GM21423 (cell line): ENCODE data around the gene KCNAB1.

Experiments used
- ATAC-seq: cut with Tn5 transposase; IDR thresholded peaks from one replicate; pipeline ENCODE4 v1.9.1; 2021; ENCODE audit warnings: mild to moderate bottlenecking, moderate library complexity; ENCODE audit not compliant: unreplicated experiment

The KCNAB1 gene

DNA sequence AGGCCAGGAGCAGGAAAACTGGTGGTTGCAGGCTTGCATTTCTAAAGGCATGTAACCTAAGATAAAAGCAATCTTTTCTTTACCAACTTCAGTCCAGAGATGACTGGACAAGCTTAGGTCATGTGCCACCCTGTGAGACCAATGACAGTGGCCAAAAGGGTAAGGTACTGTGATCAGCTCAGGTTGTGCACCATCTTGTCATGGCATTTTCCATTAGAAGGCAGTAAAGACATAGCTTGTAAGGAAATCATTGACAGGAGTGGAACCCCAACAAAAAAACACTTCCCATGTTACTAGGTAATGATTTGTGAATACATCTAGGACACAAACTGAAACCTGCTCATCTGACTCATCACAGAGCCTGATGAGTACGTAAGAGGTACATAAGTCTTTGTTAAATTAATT, 399.4 kb downstream of the KCNAB1 start:
- peak; percentile 79 for ATAC-seq

DNA sequence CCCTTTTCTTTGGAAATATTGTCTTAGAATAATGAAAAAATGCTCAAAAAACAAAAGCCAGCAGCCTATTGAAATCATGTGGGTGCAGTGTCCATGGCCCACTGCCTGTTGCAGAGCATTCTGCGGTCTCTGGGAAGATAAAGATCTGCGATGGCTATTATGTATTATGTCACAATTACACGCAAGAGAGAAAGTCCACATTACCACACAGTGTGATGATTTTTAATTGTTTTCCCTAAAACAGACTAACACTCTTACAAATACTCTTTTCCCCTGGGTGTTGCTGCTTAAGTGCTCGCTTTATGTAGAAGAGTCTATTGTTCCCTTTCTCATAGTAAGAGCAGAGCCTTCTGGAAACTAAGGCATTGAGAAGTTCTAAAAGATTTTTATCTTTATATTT, 402.3 kb downstream of the KCNAB1 start:
- no peak for ATAC-seq

DNA sequence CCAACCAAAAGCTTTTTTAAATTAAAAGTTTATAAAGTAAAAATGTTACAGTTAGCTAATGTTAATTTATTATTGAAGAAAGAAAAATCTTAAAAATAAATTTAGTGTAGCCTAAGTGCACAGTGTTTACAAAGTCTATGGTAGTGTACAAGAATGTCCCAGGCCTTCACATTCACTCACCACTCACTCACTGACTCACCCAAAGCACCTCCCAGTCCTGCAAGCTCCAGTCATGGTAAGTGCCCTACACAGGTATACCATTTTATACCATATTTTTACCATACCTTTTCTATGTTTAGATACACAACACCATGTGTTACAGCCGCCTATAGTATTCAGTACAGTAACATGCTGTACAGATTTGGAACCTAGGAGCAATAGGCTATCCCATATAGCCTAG, 405.4 kb downstream of the KCNAB1 start:
- ATAC-seq, result no peak

- ATAC-seq, result no peak
These were observed 406.7 kb downstream of the KCNAB1 start for GRCh38 chr3:156527060-156527459.

DNA sequence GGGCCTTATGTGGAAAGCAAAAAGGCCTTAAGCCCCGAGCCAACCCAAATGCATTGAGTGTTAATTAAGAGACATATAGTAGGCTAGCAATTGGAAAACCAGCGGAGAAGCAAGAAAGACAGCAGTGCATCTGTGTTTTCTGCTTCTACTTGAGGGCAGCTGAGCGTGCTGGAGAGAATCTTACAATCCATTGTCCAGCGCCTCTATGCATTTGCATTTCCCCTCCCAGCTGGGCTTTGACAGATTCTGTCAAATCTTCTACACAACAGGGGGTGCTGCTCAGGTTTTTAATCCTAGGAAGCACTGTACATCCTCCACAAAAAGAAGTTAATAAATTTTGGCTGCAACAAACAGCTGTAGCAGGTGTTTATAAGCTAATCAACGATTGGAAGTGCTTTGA, 410.6 kb downstream of the KCNAB1 start:
- ATAC-seq, result no peak

- ATAC-seq, result no peak
These were observed 412.4 kb downstream of the KCNAB1 start for GRCh38 chr3:156532730-156533129.

GRCh38 chr3:156533205-156533604, 412.8 kb downstream of the KCNAB1 start:
- no peak for ATAC-seq

GRCh38 chr3:156535162-156535627, 414.8 kb downstream of the KCNAB1 start:
- ATAC-seq, result peak; percentile 47

GRCh38 chr3:156535798-156536197, 415.4 kb downstream of the KCNAB1 start:
- no peak for ATAC-seq

GRCh38 chr3:156536524-156537316, 416.3 kb downstream of the KCNAB1 start:
- ATAC-seq, result no peak

GRCh38 chr3:156539051-156539450, 418.7 kb downstream of the KCNAB1 start:
- no peak for ATAC-seq

DNA sequence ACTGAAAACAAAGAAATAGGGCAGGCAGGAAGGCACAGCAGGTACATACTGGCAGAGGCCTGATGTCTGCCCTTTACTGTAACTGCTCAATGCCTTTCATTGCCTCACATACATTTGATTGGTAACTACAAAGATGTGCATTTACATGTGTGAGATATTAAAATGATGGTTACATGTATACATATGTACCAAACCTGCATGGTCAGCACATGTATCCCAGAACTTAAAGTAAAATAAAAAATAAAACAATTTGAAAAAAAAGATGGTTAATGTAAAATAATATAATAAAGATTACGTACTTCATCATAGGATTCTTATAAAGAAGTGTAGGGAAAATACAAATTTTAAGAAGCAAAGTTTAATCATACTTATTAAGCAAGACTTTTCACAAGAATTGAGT, 419.4 kb downstream of the KCNAB1 start:
- ATAC-seq, result no peak

DNA sequence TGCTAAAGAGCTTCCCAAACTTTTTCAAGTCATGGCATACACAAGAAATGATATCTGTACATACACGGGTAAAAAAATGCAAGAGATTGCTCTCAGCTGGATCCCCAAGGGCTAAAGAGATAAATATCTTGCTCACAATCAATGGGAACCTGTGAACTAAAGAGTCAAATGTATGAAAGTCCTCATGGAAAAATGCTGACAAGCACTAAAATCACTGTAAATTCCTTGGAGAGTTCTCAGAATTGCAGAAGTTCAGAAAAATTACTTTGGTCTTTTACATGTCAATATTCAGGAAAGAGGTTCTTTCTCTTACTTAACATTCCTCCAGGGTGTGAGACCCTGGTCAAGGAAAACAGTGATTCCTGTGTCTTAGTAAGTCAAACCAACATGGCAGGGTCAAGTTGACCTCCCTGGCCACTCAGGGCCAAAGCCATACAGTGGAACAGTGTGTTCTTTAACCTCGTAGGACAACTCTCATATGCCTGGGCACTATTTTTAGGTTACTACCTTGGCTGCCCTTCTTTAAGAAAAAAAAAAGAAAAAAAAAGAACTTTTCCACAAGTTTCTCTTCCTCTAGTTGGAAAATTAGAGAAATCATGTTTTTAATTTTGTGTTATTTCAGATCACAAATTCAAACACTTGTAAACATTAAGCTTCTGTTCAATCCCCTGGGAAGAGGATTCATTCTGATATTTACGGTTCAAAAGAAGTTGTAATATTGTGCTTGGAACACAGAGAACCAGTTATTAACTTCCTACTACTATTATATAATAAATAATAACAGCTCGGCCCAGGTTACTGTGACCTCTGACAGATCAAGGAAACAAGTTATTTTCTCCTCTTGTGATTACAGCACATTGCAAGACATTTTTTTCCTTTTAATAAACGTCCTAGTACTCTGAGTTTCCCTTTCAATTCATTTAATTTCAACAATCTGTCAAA, 422.0 kb downstream of the KCNAB1 start:
- ATAC-seq, result no peak

DNA sequence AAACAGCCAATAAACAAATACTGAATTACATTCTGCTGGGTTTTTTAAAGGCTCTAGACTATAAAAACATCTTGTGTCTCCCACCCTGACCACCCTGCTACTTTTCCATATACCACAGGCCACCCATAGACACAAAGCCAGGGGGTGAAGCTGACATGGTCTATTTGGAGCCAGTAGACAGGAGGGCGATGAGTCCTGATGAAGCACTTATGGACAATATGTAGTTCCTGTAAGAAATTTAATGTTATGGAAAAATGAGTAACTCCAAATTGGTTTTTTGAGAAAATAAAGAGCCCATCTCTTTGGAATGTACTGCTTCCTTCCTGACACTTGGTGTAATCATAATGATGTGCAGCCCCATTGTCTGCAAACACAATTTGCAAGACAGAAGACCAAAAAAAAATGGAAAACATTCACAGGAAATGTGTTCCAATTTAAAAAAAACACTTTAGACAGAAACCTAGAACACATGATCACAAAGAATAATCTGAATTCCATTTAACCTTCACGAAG, 422.7 kb downstream of the KCNAB1 start:
- no peak for ATAC-seq

- ATAC-seq, result no peak
These were observed 427.3 kb downstream of the KCNAB1 start for GRCh38 chr3:156547637-156548036.

DNA sequence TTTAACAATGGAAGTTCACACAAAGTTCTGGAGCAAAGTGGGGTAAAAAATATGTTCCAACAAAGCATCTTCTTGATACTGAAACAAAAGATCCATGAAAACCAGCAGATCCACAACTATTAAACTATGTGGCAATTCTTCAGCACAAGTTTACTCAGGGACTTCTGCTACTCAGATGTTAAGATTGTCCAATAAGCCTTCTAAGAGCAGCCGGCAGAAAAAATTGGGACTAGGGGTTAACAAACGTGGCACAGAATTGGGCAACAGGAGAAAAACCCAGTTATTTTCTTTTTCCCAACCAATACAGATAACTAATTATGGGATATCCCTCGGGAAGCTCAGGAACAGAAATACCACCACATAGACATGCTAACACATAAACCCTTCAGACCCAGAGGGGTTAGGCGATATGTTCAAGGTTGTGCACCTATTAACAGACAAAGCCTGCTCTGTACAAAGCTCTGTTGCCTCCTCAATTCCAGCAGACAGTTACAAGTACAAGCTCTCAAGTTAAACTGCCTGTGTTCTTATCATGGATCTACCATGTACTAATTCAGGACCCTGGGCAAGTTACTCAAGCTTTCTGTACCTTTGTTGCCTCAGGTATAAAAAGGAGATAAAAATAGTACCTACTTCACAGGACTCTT, 427.8 kb downstream of the KCNAB1 start:
- no peak for ATAC-seq

DNA sequence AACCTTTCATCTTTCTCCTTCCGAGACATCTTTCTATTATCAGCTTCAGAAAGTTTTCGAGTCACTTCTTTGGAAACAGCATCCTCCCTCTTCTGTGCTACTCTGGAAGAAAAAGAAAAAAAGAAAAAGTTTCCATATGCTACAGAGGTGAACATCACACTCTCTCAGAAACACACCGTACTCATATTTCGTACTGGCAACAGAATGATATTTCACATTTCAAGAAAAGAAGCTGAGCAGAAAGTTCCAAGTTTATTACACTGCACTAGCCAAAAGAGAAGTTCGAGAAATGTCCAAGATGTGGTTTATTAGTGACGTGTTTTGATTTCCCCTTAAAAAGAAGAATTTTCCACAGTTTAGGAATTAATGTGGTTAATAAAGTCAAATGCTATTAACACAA, 428.5 kb downstream of the KCNAB1 start:
- no peak for ATAC-seq

GRCh38 chr3:156551261-156551660, 430.9 kb downstream of the KCNAB1 start:
- no peak for ATAC-seq

DNA sequence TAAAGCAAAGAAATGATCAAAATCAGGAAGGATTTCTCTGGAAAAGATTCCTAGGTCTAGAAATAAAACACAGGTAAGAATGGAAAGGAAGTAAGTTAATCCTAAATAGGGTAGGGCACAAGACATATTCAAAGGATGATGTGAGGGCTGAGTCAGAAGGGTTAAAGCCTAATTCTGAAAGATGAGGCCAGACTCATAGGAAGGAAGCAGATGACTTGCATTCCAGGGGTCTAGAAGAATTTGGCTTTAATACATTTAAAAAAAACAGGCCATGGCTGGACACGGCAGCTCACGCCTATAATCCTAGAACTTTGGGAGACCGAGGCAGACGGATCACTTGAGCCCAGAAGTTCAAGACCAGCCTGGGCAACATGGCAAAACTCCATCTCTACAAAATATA, 431.4 kb downstream of the KCNAB1 start:
- ATAC-seq, result no peak

- no peak for ATAC-seq
These were observed 432.6 kb downstream of the KCNAB1 start for GRCh38 chr3:156552973-156553372.

- no peak for ATAC-seq
These were observed 433.5 kb downstream of the KCNAB1 start for GRCh38 chr3:156553705-156554356.
